Measurements from ENCODE around the gene STAC3.
A peak's percentile ranks its signal among the peaks of the same experiment; 100 is the strongest.

Gene STAC3

GRCh38 chr12:57229046-57229633 is 21.8 kb downstream of the STAC3 start:
- Mint-ChIP-seq H3K36me3 (ENCODE audit: insufficient read depth) (peaks cover 15% of the 10 kb centered on the region), H3K27ac (peak overlapping the region; percentile 92 to 96), H3K4me1 (ENCODE audit: low read depth in 2 of 2) (peaks cover 27 to 40% of the 10 kb centered on the region in 2 donors), H3K9me3 (no peaks in the 10 kb centered on the region), H3K4me3 (peak overlapping the region; percentile 98 to 99), H3K27me3 (peaks cover 26 to 28% of the 10 kb centered on the region in 2 donors)
- DNase-seq: no peak
- peak; percentile 61 for ATAC-seq (replicated peaks)

- DNase-seq (no peak), ATAC-seq (replicated peaks) (no peak)
- Mint-ChIP-seq H3K9me3 (no peaks in the 10 kb centered on the region), H3K36me3 (ENCODE audit: insufficient read depth) (peaks cover 15% of the 10 kb centered on the region), H3K4me1 (ENCODE audit: low read depth in 2 of 2) (peaks cover 39 to 45% of the 10 kb centered on the region in 2 donors), H3K4me3 (no peak overlapping the region), H3K27ac (no peak overlapping the region), H3K27me3 (peaks cover 43 to 45% of the 10 kb centered on the region in 2 donors)
Observed at GRCh38 chr12:57227315-57228115, 23.5 kb downstream of the STAC3 start.

- no peaks in the 10 kb centered on the region for H3K9me3 Mint-ChIP-seq
- H3K4me3 Mint-ChIP-seq: peak overlapping the region; percentile 32 to 50
- peaks cover 15% of the 10 kb centered on the region for H3K36me3 Mint-ChIP-seq (ENCODE audit: insufficient read depth)
- DNase-seq (no peak), ATAC-seq (replicated peaks) (no peak)
- peaks cover 47% of the 10 kb centered on the region in 2 donors for H3K4me1 Mint-ChIP-seq (ENCODE audit: low read depth in 2 of 2)
- peaks cover 50 to 52% of the 10 kb centered on the region in 2 donors for H3K27me3 Mint-ChIP-seq
- H3K27ac Mint-ChIP-seq: no peak overlapping the region
Observed at GRCh38 chr12:57226588-57227314, 24.2 kb downstream of the STAC3 start.

- Mint-ChIP-seq H3K27ac (no peak overlapping the region), H3K27me3 (peaks cover 60 to 62% of the 10 kb centered on the region in 2 donors), H3K4me3 (peak overlapping the region in 1 of 2 donors; percentile 31), H3K9me3 (no peaks in the 10 kb centered on the region), H3K36me3 (ENCODE audit: insufficient read depth) (peaks cover 18% of the 10 kb centered on the region), H3K4me1 (ENCODE audit: low read depth in 2 of 2) (peaks cover 46 to 55% of the 10 kb centered on the region in 2 donors)
- DNase-seq: no peak
- ATAC-seq (replicated peaks): no peak
Observed at GRCh38 chr12:57225680-57226210, 25.2 kb downstream of the STAC3 start.

- Mint-ChIP-seq H3K36me3 (ENCODE audit: insufficient read depth) (peaks cover 18% of the 10 kb centered on the region), H3K9me3 (no peaks in the 10 kb centered on the region), H3K27me3 (peaks cover 65 to 68% of the 10 kb centered on the region in 2 donors), H3K27ac (no peak overlapping the region), H3K4me1 (ENCODE audit: low read depth in 2 of 2) (peaks cover 39 to 52% of the 10 kb centered on the region in 2 donors), H3K4me3 (peak overlapping the region in 1 of 2 donors; percentile 46)
- DNase-seq: no peak
- no peak for ATAC-seq (replicated peaks)
Observed at GRCh38 chr12:57224973-57225679, 25.9 kb downstream of the STAC3 start.

- Mint-ChIP-seq H3K9me3 (no peaks in the 10 kb centered on the region), H3K36me3 (ENCODE audit: insufficient read depth) (peaks cover 14% of the 10 kb centered on the region), H3K27ac (no peak overlapping the region), H3K27me3 (peaks cover 72 to 76% of the 10 kb centered on the region in 2 donors), H3K4me3 (peak overlapping the region in 1 of 2 donors; percentile 46), H3K4me1 (ENCODE audit: low read depth in 2 of 2) (peaks cover 32 to 45% of the 10 kb centered on the region in 2 donors)
- ATAC-seq (replicated peaks): no peak
- DNase-seq: no peak
Observed at GRCh38 chr12:57224278-57224972, 26.6 kb downstream of the STAC3 start.

GRCh38 chr12:57223191-57224165 is 27.5 kb downstream of the STAC3 start:
- H3K27ac Mint-ChIP-seq: peak overlapping the region; percentile 4 to 19
- H3K27me3 Mint-ChIP-seq: peaks cover 81 to 85% of the 10 kb centered on the region in 2 donors
- peaks cover 26 to 37% of the 10 kb centered on the region in 2 donors for H3K4me1 Mint-ChIP-seq (ENCODE audit: low read depth in 2 of 2)
- peak overlapping the region; percentile 8 to 55 for H3K4me3 Mint-ChIP-seq
- DNase-seq (peak; percentile 62 to 67 (median 63)), ATAC-seq (replicated peaks) (peak; percentile 91)
- peaks cover 9% of the 10 kb centered on the region for H3K36me3 Mint-ChIP-seq (ENCODE audit: insufficient read depth)
- H3K9me3 Mint-ChIP-seq: no peaks in the 10 kb centered on the region

GRCh38 chr12:57222286-57223190 is 28.4 kb downstream of the STAC3 start:
- H3K27ac Mint-ChIP-seq: peak overlapping the region; percentile 4 to 19
- peaks cover 30 to 41% of the 10 kb centered on the region in 2 donors for H3K4me1 Mint-ChIP-seq (ENCODE audit: low read depth in 2 of 2)
- H3K4me3 Mint-ChIP-seq: peak overlapping the region; percentile 8 to 55
- peaks cover 86 to 94% of the 10 kb centered on the region in 2 donors for H3K27me3 Mint-ChIP-seq
- H3K9me3 Mint-ChIP-seq: no peaks in the 10 kb centered on the region
- no peak for DNase-seq
- ATAC-seq (replicated peaks): no peak
- H3K36me3 Mint-ChIP-seq (ENCODE audit: insufficient read depth): peaks cover 9% of the 10 kb centered on the region

GRCh38 chr12:57221169-57221917 is 29.6 kb downstream of the STAC3 start:
- Mint-ChIP-seq H3K27ac (peak overlapping the region in 1 of 2 donors; percentile 50), H3K27me3 (peaks cover 82 to 94% of the 10 kb centered on the region in 2 donors), H3K4me3 (peak overlapping the region in 1 of 2 donors; percentile 48), H3K36me3 (ENCODE audit: insufficient read depth) (peaks cover 12% of the 10 kb centered on the region), H3K4me1 (ENCODE audit: low read depth in 2 of 2) (peaks cover 33 to 41% of the 10 kb centered on the region in 2 donors), H3K9me3 (no peaks in the 10 kb centered on the region)
- ATAC-seq (replicated peaks) (no peak), DNase-seq (no peak)

GRCh38 chr12:57220770-57221168 is 30.2 kb downstream of the STAC3 start:
- no peak for DNase-seq
- Mint-ChIP-seq H3K9me3 (no peaks in the 10 kb centered on the region), H3K27me3 (peaks cover 80 to 93% of the 10 kb centered on the region in 2 donors), H3K4me3 (no peak overlapping the region), H3K4me1 (ENCODE audit: low read depth in 2 of 2) (peaks cover 35 to 43% of the 10 kb centered on the region in 2 donors), H3K36me3 (ENCODE audit: insufficient read depth) (peaks cover 13% of the 10 kb centered on the region), H3K27ac (no peak overlapping the region)
- ATAC-seq (replicated peaks): no peak

Measured in effector memory CD8-positive, alpha-beta T cell (primary cell).